Epithelial cell of proximal tubule (primary cell): ENCODE measurements around the gene VIM. TPM values are rescaled to one million over a fixed set of nuclear protein-coding genes. Genes with fewer than 3 reads are reported as not detected.
A peak's percentile ranks its signal among the peaks of the same experiment; 100 is the strongest.

Experiments used
- DNase-seq: peaks from one replicate; pipeline ENCODE4 v3.0.0-alpha.2; 2011; ENCODE audit warnings: low read depth
- H3K4me3 ChIP-seq: 2 replicates; pipeline ENCODE4 v1.5.1; 2011; ENCODE audit warnings: low read depth, mild to moderate bottlenecking, low read length
- CTCF ChIP-seq: conservative IDR thresholded peaks from 2 replicates; pipeline ENCODE4 v1.5.1; 2012; ENCODE audit warnings: low read depth, mild to moderate bottlenecking, low read length
- total RNA-seq: library from RNA; depleted of rRNA; stranded (reverse); fragments of >200 nt; gene quantifications from 2 replicates; pipeline ENCODE4 v1.2.3, GENCODE V29; 2015

The VIM gene
- total RNA-seq, 1 donor from 2014 or later: 4,845 TPM

GRCh38 chr10:17200912-17201793, 26.9 kb upstream of the VIM start, which contains the start of gene TRDMT1:
Gene TRDMT1, minus strand, starts transcription at chr10:17201672. Its CDS starts 38 bp downstream, at chr10:17201634.
- no peak for TF ChIP-seq CTCF
- no peak for DNase-seq
- peak within 1 kb of the TSS; percentile 68 for H3K4me3 ChIP-seq

- DNase-seq: no peak
- no peak for TF ChIP-seq CTCF
- H3K4me3 ChIP-seq: peak overlapping the region; percentile 68
Observed at GRCh38 chr10:17201794-17202116, 26.3 kb upstream of the VIM start.

GRCh38 chr10:17202506-17202905, 25.5 kb upstream of the VIM start:
- no peak for TF ChIP-seq CTCF
- no peak overlapping the region for H3K4me3 ChIP-seq
- DNase-seq: no peak

GRCh38 chr10:17202999-17203398, 25.0 kb upstream of the VIM start:
- H3K4me3 ChIP-seq: no peak overlapping the region
- no peak for TF ChIP-seq CTCF
- no peak for DNase-seq

GRCh38 chr10:17203416-17203815, 24.6 kb upstream of the VIM start:
- H3K4me3 ChIP-seq: no peak overlapping the region
- no peak for DNase-seq
- TF ChIP-seq CTCF: no peak

- no peak for DNase-seq
Observed at GRCh38 chr10:17206210-17206709, 21.8 kb upstream of the VIM start.

More at GRCh38 chr10:17206210-17206709, 21.8 kb upstream of the VIM start:
- H3K4me3 ChIP-seq: no peak overlapping the region
- no peak for TF ChIP-seq CTCF
